GM19463 (cell line): ENCODE measurements around the gene ABHD2.

ENCODE experiments used
- ATAC-seq: cut with Tn5 transposase; IDR thresholded peaks from one replicate; pipeline ENCODE4 v1.9.1; 2021; ENCODE audit warnings: mild to moderate bottlenecking, moderate library complexity; ENCODE audit not compliant: unreplicated experiment

The ABHD2 gene

GRCh38 chr15:89186803-89187202 is 98.5 kb downstream of the ABHD2 start:
- ATAC-seq: no peak

GRCh38 chr15:89187301-89187985 is 99.2 kb downstream of the ABHD2 start:
- ATAC-seq: no peak

- no peak for ATAC-seq
Measured at GRCh38 chr15:89187986-89188514, 99.8 kb downstream of the ABHD2 start.

DNA sequence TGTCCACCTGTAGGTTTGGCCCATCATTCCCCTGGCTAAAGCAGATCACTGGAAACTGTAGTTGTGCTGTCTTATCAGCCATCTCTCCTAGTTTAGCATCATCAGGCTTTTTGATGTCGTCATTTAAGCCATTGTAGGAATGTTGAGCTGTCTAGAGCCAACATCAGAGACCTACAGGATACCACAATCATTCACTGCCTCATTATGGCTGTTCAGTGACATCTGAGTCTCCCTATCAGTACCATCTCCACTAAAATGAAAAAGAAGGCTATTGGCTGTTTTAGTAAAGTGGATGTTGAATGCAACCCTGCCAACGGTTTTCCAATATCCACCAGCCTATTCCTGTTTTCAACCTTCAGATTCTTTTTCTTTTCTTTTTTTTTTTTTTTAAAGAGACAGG is 103.9 kb downstream of the ABHD2 start:
- no peak for ATAC-seq

DNA sequence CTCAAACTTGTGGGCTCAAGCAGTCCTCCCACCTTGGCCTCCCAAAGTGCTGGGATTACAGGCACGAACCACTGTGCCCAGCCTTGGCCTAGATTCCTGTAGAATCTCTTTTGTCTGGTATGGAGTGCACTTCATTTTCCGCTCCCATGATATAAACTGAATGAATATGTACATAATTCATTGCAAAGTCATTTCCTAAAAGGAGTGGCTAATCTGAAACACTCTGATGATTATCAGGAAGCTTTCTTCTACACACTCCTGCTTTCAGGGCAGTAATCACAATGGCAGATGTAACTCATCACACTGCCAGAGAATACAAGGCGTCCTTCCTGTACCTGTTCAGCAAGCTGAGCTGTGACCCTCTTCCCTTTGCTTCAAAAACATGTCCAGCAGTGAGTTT is 104.5 kb downstream of the ABHD2 start:
- no peak for ATAC-seq

DNA sequence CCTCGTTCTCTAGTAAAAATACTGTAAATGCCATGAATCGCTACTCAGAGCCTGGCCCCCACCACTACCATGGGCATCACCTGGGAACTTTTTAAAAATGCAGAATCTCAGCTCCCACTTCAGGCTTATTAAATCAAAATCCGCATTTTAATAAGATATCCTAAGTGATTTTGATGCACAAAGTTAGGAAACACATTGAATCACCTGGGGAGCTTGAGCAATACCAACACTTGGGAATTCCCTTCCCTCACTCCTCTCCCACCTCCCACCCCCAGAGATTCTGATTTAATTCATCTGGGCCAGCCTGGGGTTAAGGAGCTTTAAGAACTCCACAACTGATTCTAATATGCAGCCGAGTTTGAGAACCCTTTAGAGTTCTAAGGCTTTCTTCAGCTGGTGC is 106.4 kb downstream of the ABHD2 start:
- ATAC-seq: no peak

GRCh38 chr15:89195836-89196235 is 107.6 kb downstream of the ABHD2 start:
- ATAC-seq: no peak

GRCh38 chr15:89196241-89196640 is 108.0 kb downstream of the ABHD2 start:
- no peak for ATAC-seq

- no peak for ATAC-seq
Measured at GRCh38 chr15:89196994-89197393, 108.7 kb downstream of the ABHD2 start.

DNA sequence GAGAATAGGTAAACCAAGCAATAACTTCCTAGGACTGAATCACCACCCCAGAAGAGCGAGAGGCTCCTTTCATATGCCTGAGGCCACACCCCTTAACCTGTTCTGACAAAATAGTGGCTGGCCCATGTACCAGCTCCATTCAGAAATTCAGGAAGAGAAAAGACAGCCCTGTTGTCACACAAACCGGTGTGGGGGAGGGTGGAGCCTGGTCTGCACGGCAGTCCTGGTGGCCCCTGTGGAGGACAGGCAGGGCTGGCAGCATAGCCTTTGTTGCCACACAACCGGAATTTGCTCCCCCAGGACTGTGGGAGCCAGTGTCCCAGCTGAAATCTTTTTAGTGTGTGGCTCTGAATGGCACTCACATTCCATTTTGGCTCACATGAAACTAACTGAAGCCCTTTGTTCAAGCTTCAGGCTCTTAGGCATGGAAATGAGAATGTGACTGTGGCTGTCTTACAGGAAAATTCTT is 109.3 kb downstream of the ABHD2 start:
- no peak for ATAC-seq

GRCh38 chr15:89198196-89198595 is 109.9 kb downstream of the ABHD2 start:
- ATAC-seq: no peak

- ATAC-seq: no peak
Measured at GRCh38 chr15:89198934-89199333, 110.7 kb downstream of the ABHD2 start.

- no peak for ATAC-seq
Measured at GRCh38 chr15:89199746-89200145, 111.5 kb downstream of the ABHD2 start.

- no peak for ATAC-seq
Measured at GRCh38 chr15:89200182-89200581, 111.9 kb downstream of the ABHD2 start.

DNA sequence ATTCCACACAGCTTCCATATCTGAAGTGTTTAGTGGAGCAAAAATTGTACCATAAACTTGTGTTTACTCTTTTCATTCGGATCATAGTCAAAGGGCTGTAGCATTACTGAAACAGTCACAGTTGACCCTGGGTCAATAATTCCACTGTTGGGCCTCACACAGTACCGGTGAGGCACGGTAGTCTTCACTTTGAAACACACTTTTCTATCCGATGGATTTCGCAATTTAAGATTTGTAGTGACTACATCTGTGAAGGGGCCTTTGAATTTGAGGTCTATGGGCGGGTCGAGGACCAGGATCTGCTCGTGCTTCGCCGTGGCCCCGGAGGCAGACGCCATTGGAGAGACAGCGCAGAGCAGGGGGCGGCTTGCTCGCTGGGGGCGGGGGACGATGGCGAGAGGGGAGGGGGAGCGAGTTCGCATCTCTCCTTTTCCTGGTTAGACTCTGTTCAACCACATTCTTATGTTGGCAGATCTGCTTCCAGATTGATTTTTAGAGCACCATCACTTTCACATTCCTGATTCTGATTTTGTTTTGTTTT is 113.3 kb downstream of the ABHD2 start:
- ATAC-seq: no peak

DNA sequence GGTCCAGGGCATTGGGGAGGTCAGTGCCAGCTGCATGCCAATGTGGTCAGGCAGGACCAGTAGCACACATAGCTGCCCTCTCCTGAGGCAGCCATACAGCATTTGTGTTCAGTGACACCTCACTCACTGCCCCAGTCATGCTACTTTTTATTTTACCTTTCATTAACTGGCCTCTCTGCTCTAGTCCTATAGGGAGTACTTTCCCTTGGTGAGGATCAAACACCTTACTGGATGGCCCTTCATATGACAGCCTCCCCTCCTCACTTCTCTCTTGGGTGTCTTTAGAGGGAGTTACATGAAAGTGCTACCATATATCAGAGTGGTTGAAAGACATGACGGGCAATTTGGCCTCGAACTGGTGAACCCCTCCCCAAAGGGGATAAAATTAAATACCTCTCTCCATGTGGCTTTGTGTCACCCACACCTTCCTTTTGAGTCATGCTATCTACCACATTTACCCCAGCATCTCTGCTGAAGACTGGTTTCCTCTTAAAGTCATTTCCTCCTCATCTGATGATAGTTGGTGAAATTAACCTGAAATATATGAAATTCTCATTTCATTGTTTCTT is 115.5 kb downstream of the ABHD2 start:
- no peak for ATAC-seq

- no peak for ATAC-seq
Measured at GRCh38 chr15:89205991-89206585, 117.8 kb downstream of the ABHD2 start.

DNA sequence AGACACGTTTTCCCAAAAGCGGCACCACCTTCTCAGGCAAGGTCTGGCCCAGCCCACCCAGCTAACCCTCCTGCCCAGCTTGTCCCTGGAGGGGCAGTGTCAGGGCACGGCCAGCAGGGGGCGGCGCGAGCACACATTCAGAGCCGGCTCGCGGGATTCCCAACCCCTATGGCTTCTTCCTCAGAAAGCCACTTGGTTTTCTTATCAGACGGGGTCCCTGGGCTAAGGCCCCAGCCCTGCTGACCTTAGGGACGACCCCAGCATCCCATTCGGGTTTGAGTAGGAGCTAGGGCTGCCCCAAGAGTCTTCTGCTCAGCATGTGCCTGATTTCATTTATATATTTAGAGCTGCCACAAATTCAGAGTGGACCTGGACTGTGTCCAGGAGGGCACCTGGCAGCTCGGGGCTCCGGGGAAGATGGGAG is 118.7 kb downstream of the ABHD2 start:
- peak; percentile 85 for ATAC-seq

- ATAC-seq: no peak
Measured at GRCh38 chr15:89208256-89208655, 120.0 kb downstream of the ABHD2 start.

- no peak for ATAC-seq
Measured at GRCh38 chr15:89209057-89209456, 120.8 kb downstream of the ABHD2 start.

DNA sequence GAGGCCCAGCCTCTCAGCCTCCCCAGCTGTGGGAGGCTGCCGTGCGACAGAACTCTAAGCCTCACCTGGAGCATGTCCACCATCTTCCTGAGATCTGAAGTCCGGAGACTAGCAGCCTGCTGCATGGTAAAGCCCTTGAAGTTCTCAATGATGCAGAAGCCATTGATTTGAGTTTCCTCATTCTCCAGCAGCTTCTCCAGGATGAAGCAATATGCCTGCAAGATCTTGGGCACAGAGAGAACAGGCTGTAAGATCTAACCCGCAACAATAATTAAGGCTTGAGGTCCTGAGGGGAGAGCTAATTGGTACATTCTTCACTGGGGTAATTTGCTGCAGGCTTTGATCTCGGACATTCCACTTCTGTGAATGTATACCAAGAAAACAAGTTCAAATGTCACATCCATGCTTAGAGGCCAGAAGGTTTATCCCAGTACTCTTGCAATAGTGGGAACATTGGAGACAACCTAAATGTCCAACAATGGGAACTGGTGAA is 123.5 kb downstream of the ABHD2 start:
- no peak for ATAC-seq

GRCh38 chr15:89215627-89216026 is 127.4 kb downstream of the ABHD2 start:
- ATAC-seq: no peak
